Endothelial cell (in vitro differentiated cells): Measurements from ENCODE around the gene ERMP1. TPM values are rescaled to one million over a fixed set of nuclear protein-coding genes. Genes with fewer than 3 reads are reported as not detected.

Source experiments
- DNase-seq: peaks from one replicate; pipeline ENCODE4 v3.0.0; 2021; ENCODE audit warnings: low spot score
- H3K27ac Mint-ChIP-seq: one replicate; pipeline ENCODE4 v1.8.0; 2021; ENCODE audit warnings: mixed read lengths, inconsistent platforms; ENCODE audit not compliant: unreplicated experiment
- H3K27me3 Mint-ChIP-seq: one replicate; pipeline ENCODE4 v1.8.0; 2021; ENCODE audit warnings: mild to moderate bottlenecking, moderate library complexity, mixed read lengths, inconsistent platforms; ENCODE audit not compliant: unreplicated experiment
- H3K36me3 Mint-ChIP-seq: one replicate; pipeline ENCODE4 v1.8.0; 2021; ENCODE audit warnings: mild to moderate bottlenecking, low read depth, mixed read lengths, inconsistent platforms; ENCODE audit not compliant: unreplicated experiment
- H3K4me1 Mint-ChIP-seq: one replicate; pipeline ENCODE4 v1.8.0; 2021; ENCODE audit warnings: mild to moderate bottlenecking, mixed read lengths, inconsistent platforms; ENCODE audit not compliant: unreplicated experiment
- H3K4me3 Mint-ChIP-seq: one replicate; pipeline ENCODE4 v1.8.0; 2021; ENCODE audit warnings: mild to moderate bottlenecking, mixed read lengths, inconsistent platforms; ENCODE audit not compliant: unreplicated experiment
- H3K9me3 Mint-ChIP-seq: one replicate; pipeline ENCODE4 v1.8.0; 2021; ENCODE audit warnings: mixed read lengths, inconsistent platforms; ENCODE audit not compliant: unreplicated experiment
- CTCF ChIP-seq: fragments of 200-600 bp; sonication (generic); IDR thresholded peaks from one replicate; pipeline ENCODE4 v1.5.0; 2021; ENCODE audit warnings: antibody characterized with exemption; ENCODE audit not compliant: unreplicated experiment
- total RNA-seq: library from RNA; stranded (reverse); fragmentation: NEBNext Ultra II Directional; extraction: Animal tissue kit (Norgen Biotek cat#: 25700); gene quantifications from one replicate; pipeline ENCODE4 v1.2.1, GENCODE V29; 2021; ENCODE audit not compliant: unreplicated experiment

ERMP1 gene
- total RNA-seq, 1 donor from 2014 or later = 13.4 TPM

GRCh38 chr9:5876026-5876425 is 43.1 kb upstream of the ERMP1 start:
- no peak for DNase-seq
- Mint-ChIP-seq H3K27me3 (peaks cover 3% of the 10 kb centered on the region), H3K9me3 (no peaks in the 10 kb centered on the region), H3K27ac (no peak overlapping the region), H3K36me3 (peaks cover 6% of the 10 kb centered on the region), H3K4me3 (no peak overlapping the region), H3K4me1 (peaks cover 8% of the 10 kb centered on the region)
- TF ChIP-seq CTCF = no peak

- H3K36me3 Mint-ChIP-seq = peaks cover 6% of the 10 kb centered on the region
- H3K27ac Mint-ChIP-seq = no peak overlapping the region
- H3K4me3 Mint-ChIP-seq = no peak overlapping the region
- no peaks in the 10 kb centered on the region for H3K9me3 Mint-ChIP-seq
- DNase-seq = no peak
- H3K27me3 Mint-ChIP-seq = peaks cover 3% of the 10 kb centered on the region
- no peak for TF ChIP-seq CTCF
- peaks cover 8% of the 10 kb centered on the region for H3K4me1 Mint-ChIP-seq
Measured at GRCh38 chr9:5874048-5874447, 41.1 kb upstream of the ERMP1 start.

- no peaks in the 10 kb centered on the region for H3K9me3 Mint-ChIP-seq
- DNase-seq = no peak
- peaks cover 3% of the 10 kb centered on the region for H3K27me3 Mint-ChIP-seq
- no peak for TF ChIP-seq CTCF
- peaks cover 6% of the 10 kb centered on the region for H3K36me3 Mint-ChIP-seq
- peaks cover 8% of the 10 kb centered on the region for H3K4me1 Mint-ChIP-seq
- no peak overlapping the region for H3K4me3 Mint-ChIP-seq
- H3K27ac Mint-ChIP-seq = no peak overlapping the region
Measured at GRCh38 chr9:5873439-5873838, 40.5 kb upstream of the ERMP1 start.

GRCh38 chr9:5872511-5872910 is 39.6 kb upstream of the ERMP1 start:
- no peak for DNase-seq
- no peaks in the 10 kb centered on the region for H3K9me3 Mint-ChIP-seq
- no peak for TF ChIP-seq CTCF

GRCh38 chr9:5871785-5872184 is 38.9 kb upstream of the ERMP1 start:
- no peak for TF ChIP-seq CTCF
- no peak overlapping the region for H3K4me3 Mint-ChIP-seq
- H3K4me1 Mint-ChIP-seq = peaks cover 8% of the 10 kb centered on the region
- peaks cover 5% of the 10 kb centered on the region for H3K27me3 Mint-ChIP-seq
- no peak for DNase-seq
- no peaks in the 10 kb centered on the region for H3K9me3 Mint-ChIP-seq
- no peak overlapping the region for H3K27ac Mint-ChIP-seq
- peaks cover 6% of the 10 kb centered on the region for H3K36me3 Mint-ChIP-seq

More at GRCh38 chr9:5872511-5872910, 39.6 kb upstream of the ERMP1 start:
- H3K4me3 Mint-ChIP-seq = no peak overlapping the region
- H3K27ac Mint-ChIP-seq = no peak overlapping the region
- H3K36me3 Mint-ChIP-seq = peaks cover 6% of the 10 kb centered on the region
- H3K4me1 Mint-ChIP-seq = peaks cover 8% of the 10 kb centered on the region
- peaks cover 3% of the 10 kb centered on the region for H3K27me3 Mint-ChIP-seq
